NCI-H2196 treated with DMSO at 0.1 percent for 48 hours (cell line): ENCODE data around the gene COL9A1.
"Not testable (repeated sequence)": the region's sequence is repeated elsewhere in the genome, so short reads cannot be mapped to it uniquely, and the experiment has no call there.

Source experiments
- DNase-seq: peaks from one replicate; lab custom pipeline; 2025; ENCODE audit not compliant: unreplicated experiment; lab: John Stamatoyannopoulos, UW

COL9A1 gene

DNA sequence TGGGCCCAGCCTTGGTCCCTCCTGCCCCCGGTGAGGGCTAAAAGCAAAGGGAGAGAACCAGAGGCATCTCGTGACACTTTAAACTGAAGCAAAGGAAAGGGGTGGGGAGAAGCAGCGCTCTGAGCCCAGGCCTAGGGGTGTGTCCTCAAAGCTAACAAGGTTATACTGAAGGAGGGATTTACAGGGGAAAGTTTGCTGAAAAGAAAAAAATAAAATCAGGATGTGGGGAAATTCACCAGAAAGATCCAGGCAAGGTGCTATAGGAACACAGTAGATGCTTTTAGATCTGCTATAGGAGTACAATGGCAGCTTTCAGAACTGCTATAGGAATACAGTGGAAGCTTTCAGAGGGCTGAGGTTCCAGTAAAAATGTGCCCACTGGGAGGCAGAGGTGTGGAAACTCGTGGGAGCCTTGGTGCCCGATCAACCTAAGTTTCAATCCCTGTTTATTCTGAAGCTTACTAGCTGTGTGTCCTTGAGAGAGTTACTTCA is at the start of gene COL9A1:
TSS of gene COL9A1 (minus strand) at position 51 of the 492 bp plus-strand sequence. CDS start 160 bp downstream, outside the sequence.
- no peak for DNase-seq

- no peak for DNase-seq
Observed at GRCh38 chr6:70351461-70351860, 48.6 kb upstream of the COL9A1 start.

DNA sequence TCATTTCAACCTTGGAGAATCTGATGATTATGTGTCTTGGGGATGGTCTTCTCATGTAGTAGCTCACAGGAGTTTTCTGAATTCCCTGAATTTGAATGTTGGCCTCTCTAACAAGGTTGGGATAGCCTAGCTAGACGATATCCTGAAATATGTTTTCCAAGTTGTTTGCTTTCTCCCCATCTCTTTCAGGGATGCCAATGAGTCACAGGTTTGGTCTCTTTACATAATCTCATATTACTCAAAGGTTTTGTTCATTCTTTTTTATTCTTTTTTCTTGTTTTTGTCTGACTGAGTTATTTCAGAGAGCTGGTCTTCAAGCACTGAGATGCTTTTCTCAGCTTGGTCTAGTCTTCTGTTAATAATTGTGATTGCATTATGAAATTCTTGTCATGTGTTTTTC is 42.7 kb upstream of the COL9A1 start:
- DNase-seq: no peak

- DNase-seq: no peak
Observed at GRCh38 chr6:70343313-70343712, 40.4 kb upstream of the COL9A1 start.

GRCh38 chr6:70339810-70340209 is 36.9 kb upstream of the COL9A1 start:
- not testable (repeated sequence) for DNase-seq

- no peak for DNase-seq
Observed at GRCh38 chr6:70338775-70339174, 35.9 kb upstream of the COL9A1 start.

DNA sequence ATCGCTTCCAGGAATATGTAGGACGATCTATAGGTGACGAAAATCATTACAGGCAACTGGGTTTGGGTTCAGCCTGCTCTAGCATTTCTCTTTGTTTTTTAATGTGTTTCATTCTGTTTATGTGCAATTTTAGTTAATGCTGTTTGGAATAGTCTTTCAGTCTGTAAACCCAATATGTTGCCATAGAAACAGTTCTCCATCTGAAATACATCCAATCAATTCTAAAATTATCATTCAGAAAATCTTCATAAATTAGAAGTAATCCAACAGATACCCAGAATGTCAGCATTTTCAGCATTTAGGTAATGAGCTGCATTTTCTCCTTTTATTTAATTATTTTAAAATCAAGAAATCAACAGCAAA is 34.8 kb upstream of the COL9A1 start:
- no peak for DNase-seq

DNA sequence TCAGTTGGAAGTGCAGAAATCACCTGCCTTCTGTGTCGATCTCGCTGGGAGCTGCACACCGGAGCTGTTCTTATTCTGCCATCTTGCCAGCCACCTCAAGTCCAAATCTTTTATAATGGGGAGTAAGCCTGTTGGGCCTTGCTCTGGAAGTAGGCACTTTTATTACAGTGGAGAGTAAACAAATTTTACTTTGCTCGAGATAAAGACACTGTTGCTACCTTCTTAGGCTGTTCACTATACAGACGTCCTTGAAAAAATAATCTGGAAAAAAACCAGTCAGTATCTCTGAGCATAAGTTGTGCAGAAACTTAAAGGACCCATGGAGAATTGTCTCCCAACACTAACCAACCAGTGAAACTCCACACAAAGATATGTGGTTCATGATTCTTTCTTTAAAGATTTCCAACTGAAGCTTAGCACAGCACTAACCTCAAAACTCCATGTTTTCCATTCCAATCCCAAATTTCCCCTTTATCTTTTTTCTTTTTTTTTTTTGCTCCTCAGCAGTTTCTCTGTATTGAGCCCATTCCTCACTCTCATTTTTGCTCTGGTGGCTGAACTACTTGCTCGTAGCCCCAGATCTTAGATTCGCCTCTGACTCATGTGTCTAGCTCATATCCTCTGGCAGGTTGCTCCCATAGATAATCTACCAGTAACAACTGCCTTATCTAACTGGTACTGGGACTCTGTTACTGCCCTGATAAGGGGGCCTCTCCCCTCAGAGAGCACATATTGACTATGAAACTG is 34.3 kb upstream of the COL9A1 start:
- no peak for DNase-seq

GRCh38 chr6:70327036-70327435 is 24.2 kb upstream of the COL9A1 start:
- no peak for DNase-seq

GRCh38 chr6:70325009-70325408 is 22.1 kb upstream of the COL9A1 start:
- DNase-seq: no peak

GRCh38 chr6:70317799-70318198 is 14.9 kb upstream of the COL9A1 start:
- not testable (repeated sequence) for DNase-seq

GRCh38 chr6:70315079-70315751 is 12.3 kb upstream of the COL9A1 start:
- DNase-seq: no peak

GRCh38 chr6:70314296-70314695 is 11.4 kb upstream of the COL9A1 start:
- no peak for DNase-seq

GRCh38 chr6:70312165-70312745 is 9.4 kb upstream of the COL9A1 start:
- DNase-seq: no peak

GRCh38 chr6:70310063-70310694 is 7.3 kb upstream of the COL9A1 start:
- DNase-seq: no peak

GRCh38 chr6:70309243-70309642 is 6.4 kb upstream of the COL9A1 start:
- DNase-seq: no peak

- not testable (repeated sequence) for DNase-seq
Observed at GRCh38 chr6:70308142-70308541, 5.3 kb upstream of the COL9A1 start.

DNA sequence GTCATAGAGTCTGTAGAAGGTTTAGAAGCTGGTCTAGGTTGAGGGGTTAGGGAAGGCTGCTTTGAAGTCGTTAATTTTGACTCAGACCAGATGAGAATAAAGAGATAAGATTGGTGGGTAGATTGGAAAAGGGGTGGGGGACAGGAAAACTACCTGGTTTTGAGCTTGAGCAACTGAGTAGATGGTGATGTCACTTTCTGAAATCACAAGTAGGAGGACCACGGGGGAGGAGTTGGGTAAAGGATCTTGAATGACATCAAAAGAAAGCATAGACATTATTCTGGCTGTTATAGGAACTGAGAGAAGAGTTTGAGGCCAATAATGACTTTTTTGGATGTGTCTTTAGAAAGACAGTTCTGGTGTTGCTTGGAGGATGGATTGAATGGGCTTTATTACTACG is 4.1 kb upstream of the COL9A1 start:
- DNase-seq: no peak

- DNase-seq: no peak
Observed at GRCh38 chr6:70304616-70305015, 1.7 kb upstream of the COL9A1 start.

DNA sequence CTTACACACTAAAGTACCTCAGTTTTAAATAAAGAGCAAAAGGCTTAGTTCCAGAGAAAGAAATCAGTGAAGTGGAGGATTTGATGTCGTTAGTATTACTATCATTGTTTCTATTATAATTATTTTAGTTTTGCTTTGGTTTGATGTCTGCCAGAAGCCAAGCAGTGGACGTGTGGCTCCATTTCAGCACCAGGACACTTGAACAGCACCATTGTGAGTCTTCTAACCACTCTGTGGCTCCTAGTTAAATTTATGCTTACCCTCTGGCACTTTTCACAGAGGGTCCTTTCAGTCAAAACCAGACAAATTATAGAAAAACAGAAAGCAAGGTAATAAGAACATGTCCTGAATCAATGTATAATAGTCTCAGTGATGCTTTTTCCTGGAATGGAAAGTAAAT is 3.4 kb downstream of the COL9A1 start:
- DNase-seq: no peak

- no peak for DNase-seq
Observed at GRCh38 chr6:70298068-70298467, 4.8 kb downstream of the COL9A1 start.

DNA sequence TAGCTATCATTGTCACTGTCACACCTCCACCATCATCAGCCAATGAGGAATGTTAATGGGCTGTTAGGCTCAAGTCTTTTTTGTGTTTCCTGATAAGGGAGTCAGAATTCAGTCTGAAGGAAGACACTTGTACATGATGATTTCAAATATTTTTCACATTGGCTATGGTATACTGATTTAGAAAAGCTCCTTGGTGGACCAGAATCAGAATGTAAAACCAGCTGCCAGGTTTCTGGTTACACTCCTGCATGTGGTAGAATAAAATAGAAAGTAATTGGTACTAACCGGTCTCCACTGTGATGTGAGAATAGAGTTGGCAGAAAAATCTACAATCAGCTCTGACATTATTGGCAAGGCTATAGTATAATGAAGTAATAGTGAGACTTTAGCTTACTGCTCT is 10.7 kb downstream of the COL9A1 start:
- no peak for DNase-seq
